Erythroblast (primary cell): ENCODE measurements around the gene SHD.

ENCODE experiments used
- GATA1 ChIP-seq: IDR thresholded peaks from 2 replicates; pipeline ENCODE4 v1.6.1; 2011; ENCODE audit warnings: low read depth, mild to moderate bottlenecking, control low read depth, low read length, moderate library complexity
- POLR2A ChIP-seq: IDR thresholded peaks from 2 replicates; pipeline ENCODE4 v1.6.1; 2011; ENCODE audit warnings: mild to moderate bottlenecking, low read length

DNA sequence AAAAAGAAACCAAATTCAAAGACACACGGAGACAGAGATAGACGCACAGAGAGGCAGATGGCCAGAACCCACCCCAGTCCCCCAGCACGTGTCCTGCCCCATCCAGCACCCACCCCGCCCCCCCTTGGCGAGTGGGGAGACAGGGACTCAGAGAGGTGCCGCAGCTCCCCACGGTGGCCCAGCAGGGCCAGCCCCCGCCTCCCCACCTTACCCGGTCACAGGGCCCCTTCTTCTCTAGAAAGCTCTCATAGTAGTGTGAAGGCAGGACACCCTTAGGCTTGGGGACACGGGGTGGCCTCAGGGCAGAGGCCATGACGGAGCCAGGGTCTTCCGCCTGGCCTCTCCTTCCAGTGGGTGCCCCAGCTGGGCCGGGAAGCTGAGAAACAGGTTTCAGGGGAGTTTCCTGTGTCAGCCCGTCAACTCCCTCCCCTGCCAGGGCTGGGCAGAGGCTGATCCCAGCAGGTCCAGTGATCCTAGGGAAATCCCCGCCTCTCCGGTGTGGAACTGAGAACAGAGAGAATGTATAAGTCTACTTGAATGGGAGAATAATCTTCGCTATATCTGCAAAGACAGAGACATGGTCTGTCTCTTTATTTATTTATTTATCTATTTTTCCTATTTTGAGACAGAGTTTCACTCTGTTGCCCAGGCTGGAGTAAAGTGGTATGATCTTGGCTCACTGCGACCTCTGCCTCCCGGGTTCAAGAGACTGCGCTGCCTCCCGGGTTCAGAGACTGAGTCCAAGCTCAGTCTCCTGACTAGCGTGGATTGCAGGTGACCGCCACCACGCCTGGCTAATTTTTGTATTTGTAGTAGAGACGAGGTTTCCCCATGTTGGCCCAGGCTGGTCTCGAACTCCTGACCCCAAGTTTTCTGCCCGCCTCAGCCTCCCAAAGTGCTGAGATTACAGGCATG, 59.6 kb downstream of the SHD start, which contains the start of gene STAP2:
- no peak for TF ChIP-seq POLR2A
- TF ChIP-seq GATA1: no peak
